ENCODE results near the gene FAM107B. TPM values are rescaled to one million over a fixed set of nuclear protein-coding genes. Genes with fewer than 3 reads are reported as not detected.

FAM107B gene
- total and polyA plus RNA-seq, 2 of the 4 experiments (the other 2 are of a cell fraction) = 26.4 to 27.1 TPM

- H3K4me2 ChIP-seq (ENCODE audit: low read depth, low read length) = no peak overlapping the region
- H3K27me3 ChIP-seq (ENCODE audit: control insufficient read depth, insufficient read depth, low read length) = no peaks in the 10 kb centered on the region
- H3K18ac ChIP-seq (ENCODE audit: low read depth, low read length) = no peak overlapping the region
- no peak overlapping the region for H4K8ac ChIP-seq (ENCODE audit: low read depth in 2 of 2, low read length in 2 of 2)
- no peak overlapping the region for H3K4me3 ChIP-seq (ENCODE audit: insufficient read depth, low read depth, low read length)
- intact Hi-C loops (cut with micrococcal nuclease) (no loop called here), in situ Hi-C loops (cut with MboI; ENCODE audit: low sequenced_read_pairs) (no loop called here), dilution Hi-C loops (cut with HindIII; ENCODE audit: low sequenced_read_pairs, unreplicated experiment) (no loop called here)
- no peak overlapping the region for H3K56ac ChIP-seq (ENCODE audit: extremely low read depth, insufficient read depth, low read length)
- WGBS, 2 experiments (ENCODE audit: extremely low coverage in 2 of 2, insufficient read length in 1 of 2) = no CpG with 5 or more reads among the region's 3 CpGs
- H4K5ac ChIP-seq (ENCODE audit: low read depth, low read length) = no peak overlapping the region
- ChIA-PET CTCF (no interaction called here), POLR2A (ENCODE audit: unreplicated experiment) (no interaction called here)
- peaks cover 28% of the 10 kb centered on the region for H3K9me1 ChIP-seq (ENCODE audit: insufficient read depth, low read length)
- H2AFZ ChIP-seq (replicated peaks; ENCODE audit: low read length, poor library complexity) = no peak overlapping the region
- H2BK120ac ChIP-seq (ENCODE audit: low read depth, low read length) = no peak overlapping the region
- no peak overlapping the region for H4K91ac ChIP-seq (ENCODE audit: insufficient read depth, low read depth, low read length)
- peaks cover 14% of the 10 kb centered on the region for H3K4me1 ChIP-seq (ENCODE audit: control insufficient read depth, insufficient read depth, low read length)
- H3K4ac ChIP-seq (ENCODE audit: low read depth, low read length) = no peak overlapping the region
- no peak overlapping the region for H2BK5ac ChIP-seq (ENCODE audit: low read depth, low read length, poor library complexity, severe bottlenecking)
- no peak overlapping the region for H3K14ac ChIP-seq (replicated peaks; ENCODE audit: low read depth, low read length)
- TF ChIP-seq ELK1 (IDR thresholded peaks at IDR 0.05; ENCODE audit: borderline replicate concordance, low read depth, low read length) (no peak), RCOR1 (IDR thresholded peaks at IDR 0.05; ENCODE audit: insufficient replicate concordance, low read length) (no peak), CEBPB (IDR thresholded peaks at IDR 0.05; ENCODE audit: low read depth, low read length) (no peak), CHD1 (IDR thresholded peaks at IDR 0.05; ENCODE audit: low read depth, low read length) (no peak), MAZ (IDR thresholded peaks at IDR 0.05; ENCODE audit: borderline replicate concordance, low read depth, low read length) (no peak), MAFK (IDR thresholded peaks at IDR 0.05; ENCODE audit: low read depth, low read length) (no peak), RAD21 (IDR thresholded peaks at IDR 0.05; ENCODE audit: low read length) (no peak), USF2 (IDR thresholded peaks at IDR 0.05; ENCODE audit: low read depth, low read length) (no peak), SMC3 (IDR thresholded peaks at IDR 0.05; ENCODE audit: low read depth, low read length) (no peak), FOS (IDR thresholded peaks at IDR 0.05; ENCODE audit: low read depth, low read length) (no peak), NFE2L2 (IDR thresholded peaks at IDR 0.05; ENCODE audit: low read depth, low read length) (no peak), MXI1 (IDR thresholded peaks at IDR 0.05; ENCODE audit: borderline replicate concordance, low read depth, low read length) (no peak), CTCF (conservative IDR thresholded peaks at IDR 0.05; ENCODE audit: low read depth, low read length) (no peak), RFX5 (IDR thresholded peaks at IDR 0.05; ENCODE audit: low read depth, low read length) (no peak), POLR2A (IDR thresholded peaks at IDR 0.05; ENCODE audit: low read depth, low read length) (no peak), BHLHE40 (IDR thresholded peaks at IDR 0.05; ENCODE audit: low read depth, low read length) (no peak)
- H2BK15ac ChIP-seq (ENCODE audit: low read depth, low read length) = no peak overlapping the region
- H2AK9ac ChIP-seq (replicated peaks; ENCODE audit: low read depth, low read length, poor library complexity) = no peak overlapping the region
- BruUV-seq (replicated peaks) = no TSS peak
- no peak overlapping the region for H2BK20ac ChIP-seq (ENCODE audit: low read depth, low read length)
- H3K27ac ChIP-seq (ENCODE audit: insufficient read depth, low read length) = no peak overlapping the region
- ATAC-seq (ENCODE audit: low read depth) = no peak
- peaks cover 79% of the 10 kb centered on the region for H4K20me1 ChIP-seq (ENCODE audit: insufficient read depth, low read length)
- no peak overlapping the region for H3K23ac ChIP-seq (ENCODE audit: low read depth, low read length)
- peaks cover 3% of the 10 kb centered on the region; the same call in 1 of the 2 replicates for H3K9me3 ChIP-seq (ENCODE audit: control insufficient read depth, insufficient read depth, low read length)
- H3K36me3 ChIP-seq (ENCODE audit: control insufficient read depth, insufficient read depth, low read length) = peaks cover 22% of the 10 kb centered on the region
- H3K79me1 ChIP-seq (ENCODE audit: low read depth in 1 of 2, low read length in 2 of 2) = peaks cover 33 to 81% of the 10 kb centered on the region in 2 experiments
- no peak for DNase-seq
- H2AK5ac ChIP-seq (ENCODE audit: low read depth, low read length) = no peak overlapping the region
- no peak overlapping the region for H3K9ac ChIP-seq (ENCODE audit: low read depth, low read length)
Observed at GRCh38 chr10:14563076-14563336, 211.7 kb downstream of the FAM107B start.

Data from IMR-90 (cell line).